ENCODE results near the gene LYST. TPM values are rescaled to one million over a fixed set of nuclear protein-coding genes. Genes with fewer than 3 reads are reported as not detected.

The LYST gene
- total and polyA plus RNA-seq, 2 of the 4 experiments (the other 2 are of a cell fraction) = 2.2 to 7.2 TPM

DNA sequence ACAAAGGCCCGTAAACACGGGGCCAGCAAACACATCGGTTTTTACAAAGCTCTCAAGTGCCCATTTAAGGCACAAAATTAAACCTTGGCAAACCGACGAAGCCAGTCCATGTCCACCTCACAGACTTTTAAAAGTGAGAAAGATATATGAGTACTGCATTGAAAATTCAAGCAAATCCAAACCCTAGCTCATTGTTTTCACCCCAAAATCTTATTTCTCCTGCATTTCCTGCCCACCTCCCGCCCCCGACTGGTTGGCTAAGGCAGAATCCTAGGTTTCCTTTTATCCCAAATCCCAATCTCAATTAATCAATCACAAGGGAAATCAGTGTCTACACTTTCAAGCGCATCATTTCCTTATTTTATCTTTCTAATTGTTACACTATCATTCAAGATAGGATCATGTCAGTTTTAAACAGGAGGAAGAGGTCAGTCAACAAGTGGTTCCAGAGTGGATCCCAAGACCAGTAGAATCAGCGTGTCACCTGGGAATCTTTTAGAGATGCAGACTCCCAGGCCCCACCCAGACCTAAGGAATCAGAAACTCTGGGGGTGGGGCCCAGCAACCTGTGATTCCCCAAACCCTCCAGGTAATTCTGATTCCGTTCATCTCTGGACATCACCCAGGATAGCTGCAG is 215.4 kb downstream of the LYST start:
- peaks cover 34% of the 10 kb centered on the region for H3K27me3 ChIP-seq (ENCODE audit: control insufficient read depth, insufficient read depth, low read length)
- H4K5ac ChIP-seq (ENCODE audit: low read depth, low read length) = no peak overlapping the region
- no peak for TF ChIP-seq RAD21 (IDR thresholded peaks at IDR 0.05; ENCODE audit: low read length)
- TF ChIP-seq, protein P1, sequence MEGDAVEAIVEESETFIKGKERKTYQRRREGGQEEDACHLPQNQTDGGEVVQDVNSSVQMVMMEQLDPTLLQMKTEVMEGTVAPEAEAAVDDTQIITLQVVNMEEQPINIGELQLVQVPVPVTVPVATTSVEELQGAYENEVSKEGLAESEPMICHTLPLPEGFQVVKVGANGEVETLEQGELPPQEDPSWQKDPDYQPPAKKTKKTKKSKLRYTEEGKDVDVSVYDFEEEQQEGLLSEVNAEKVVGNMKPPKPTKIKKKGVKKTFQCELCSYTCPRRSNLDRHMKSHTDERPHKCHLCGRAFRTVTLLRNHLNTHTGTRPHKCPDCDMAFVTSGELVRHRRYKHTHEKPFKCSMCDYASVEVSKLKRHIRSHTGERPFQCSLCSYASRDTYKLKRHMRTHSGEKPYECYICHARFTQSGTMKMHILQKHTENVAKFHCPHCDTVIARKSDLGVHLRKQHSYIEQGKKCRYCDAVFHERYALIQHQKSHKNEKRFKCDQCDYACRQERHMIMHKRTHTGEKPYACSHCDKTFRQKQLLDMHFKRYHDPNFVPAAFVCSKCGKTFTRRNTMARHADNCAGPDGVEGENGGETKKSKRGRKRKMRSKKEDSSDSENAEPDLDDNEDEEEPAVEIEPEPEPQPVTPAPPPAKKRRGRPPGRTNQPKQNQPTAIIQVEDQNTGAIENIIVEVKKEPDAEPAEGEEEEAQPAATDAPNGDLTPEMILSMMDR (conservative IDR thresholded peaks at IDR 0.05; ENCODE audit: low read depth, low read length) = no peak
- TF ChIP-seq, protein P2, sequence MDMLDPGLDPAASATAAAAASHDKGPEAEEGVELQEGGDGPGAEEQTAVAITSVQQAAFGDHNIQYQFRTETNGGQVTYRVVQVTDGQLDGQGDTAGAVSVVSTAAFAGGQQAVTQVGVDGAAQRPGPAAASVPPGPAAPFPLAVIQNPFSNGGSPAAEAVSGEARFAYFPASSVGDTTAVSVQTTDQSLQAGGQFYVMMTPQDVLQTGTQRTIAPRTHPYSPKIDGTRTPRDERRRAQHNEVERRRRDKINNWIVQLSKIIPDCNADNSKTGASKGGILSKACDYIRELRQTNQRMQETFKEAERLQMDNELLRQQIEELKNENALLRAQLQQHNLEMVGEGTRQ (IDR thresholded peaks at IDR 0.05; ENCODE audit: low read depth, low read length) = no peak
- no peak for TF ChIP-seq MXI1 (IDR thresholded peaks at IDR 0.05; ENCODE audit: borderline replicate concordance, low read depth, low read length)
- TF ChIP-seq BHLHE40 (IDR thresholded peaks at IDR 0.05; ENCODE audit: low read depth, low read length) = no peak
- no peak for TF ChIP-seq MAZ (IDR thresholded peaks at IDR 0.05; ENCODE audit: borderline replicate concordance, low read depth, low read length)
- no peak for TF ChIP-seq RCOR1 (IDR thresholded peaks at IDR 0.05; ENCODE audit: insufficient replicate concordance, low read length)
- TF ChIP-seq, protein P3, sequence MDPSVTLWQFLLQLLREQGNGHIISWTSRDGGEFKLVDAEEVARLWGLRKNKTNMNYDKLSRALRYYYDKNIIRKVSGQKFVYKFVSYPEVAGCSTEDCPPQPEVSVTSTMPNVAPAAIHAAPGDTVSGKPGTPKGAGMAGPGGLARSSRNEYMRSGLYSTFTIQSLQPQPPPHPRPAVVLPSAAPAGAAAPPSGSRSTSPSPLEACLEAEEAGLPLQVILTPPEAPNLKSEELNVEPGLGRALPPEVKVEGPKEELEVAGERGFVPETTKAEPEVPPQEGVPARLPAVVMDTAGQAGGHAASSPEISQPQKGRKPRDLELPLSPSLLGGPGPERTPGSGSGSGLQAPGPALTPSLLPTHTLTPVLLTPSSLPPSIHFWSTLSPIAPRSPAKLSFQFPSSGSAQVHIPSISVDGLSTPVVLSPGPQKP (IDR thresholded peaks at IDR 0.05; ENCODE audit: borderline replicate concordance, low read depth, low read length) = no peak
- TF ChIP-seq NFE2L2 (IDR thresholded peaks at IDR 0.05; ENCODE audit: low read depth, low read length) = no peak
- no peak for TF ChIP-seq CEBPB (IDR thresholded peaks at IDR 0.05; ENCODE audit: low read depth, low read length)
- no peak for TF ChIP-seq CHD1 (IDR thresholded peaks at IDR 0.05; ENCODE audit: low read depth, low read length)
- TF ChIP-seq MAFK (IDR thresholded peaks at IDR 0.05; ENCODE audit: low read depth, low read length) = no peak
- no peak overlapping the region for H2BK5ac ChIP-seq (ENCODE audit: low read depth, low read length, poor library complexity, severe bottlenecking)
- ChIA-PET POLR2A (ENCODE audit: unreplicated experiment) (no interaction called here), CTCF (no interaction called here)
- no TSS peak for BruUV-seq (replicated peaks)
- H4K91ac ChIP-seq (ENCODE audit: insufficient read depth, low read depth, low read length) = no peak overlapping the region
- no peaks in the 10 kb centered on the region for H3K4me1 ChIP-seq (ENCODE audit: control insufficient read depth, insufficient read depth, low read length)
- no peak overlapping the region for H3K27ac ChIP-seq (ENCODE audit: insufficient read depth, low read length)
- H3K36me3 ChIP-seq (ENCODE audit: control insufficient read depth, insufficient read depth, low read length) = no peaks in the 10 kb centered on the region
- no peak overlapping the region for H2BK15ac ChIP-seq (ENCODE audit: low read depth, low read length)
- no peaks in the 10 kb centered on the region; the same call in none of the 2 replicates for H3K9me3 ChIP-seq (ENCODE audit: control insufficient read depth, insufficient read depth, low read length)
- WGBS, 2 experiments (ENCODE audit: extremely low coverage in 2 of 2, insufficient read length in 1 of 2) = 50% methylated on average over 1 of the region's 10 CpGs; no CpG with 5 or more reads in 1 of the 2 experiments
- no peak overlapping the region for H3K9ac ChIP-seq (ENCODE audit: low read depth, low read length)
- no peak overlapping the region; the same call in 1 of the 2 replicates for H3K4me2 ChIP-seq (ENCODE audit: low read depth, low read length)
- H4K20me1 ChIP-seq (ENCODE audit: insufficient read depth, low read length) = 0 out of 2 replicates have a peak, but pooled peaks cover 3% of the 10 kb centered on the region
- H2BK120ac ChIP-seq (ENCODE audit: low read depth, low read length) = no peak overlapping the region
- dilution Hi-C loops (cut with HindIII; ENCODE audit: low sequenced_read_pairs, unreplicated experiment) = no loop called here
- H3K18ac ChIP-seq (ENCODE audit: low read depth, low read length) = no peak overlapping the region
- no peak overlapping the region for H2AK5ac ChIP-seq (ENCODE audit: low read depth, low read length)
- no peak overlapping the region for H4K8ac ChIP-seq (ENCODE audit: low read depth in 2 of 2, low read length in 2 of 2)
- H3K4me3 ChIP-seq (ENCODE audit: insufficient read depth, low read depth, low read length) = no peak overlapping the region
- in situ Hi-C loops (cut with MboI; ENCODE audit: low sequenced_read_pairs) = no loop called here
- H3K14ac ChIP-seq (replicated peaks; ENCODE audit: low read depth, low read length) = no peak overlapping the region
- DNase-seq (no peak), ATAC-seq (ENCODE audit: low read depth) (no peak)
- peak overlapping the region; percentile 75 for H2AFZ ChIP-seq (replicated peaks; ENCODE audit: low read length, poor library complexity)
- no peaks in the 10 kb centered on the region for H3K79me1 ChIP-seq (ENCODE audit: low read depth in 1 of 2, low read length in 2 of 2)
- H3K56ac ChIP-seq (ENCODE audit: extremely low read depth, insufficient read depth, low read length) = no peak overlapping the region
- no peaks in the 10 kb centered on the region for H3K9me1 ChIP-seq (ENCODE audit: insufficient read depth, low read length)
- intact Hi-C loops (cut with micrococcal nuclease) = no loop called here
- H2AK9ac ChIP-seq (replicated peaks; ENCODE audit: low read depth, low read length, poor library complexity) = no peak overlapping the region
- H3K23ac ChIP-seq (ENCODE audit: low read depth, low read length) = peak overlapping the region; percentile 0; the same call in 1 of the 2 replicates
- H2BK20ac ChIP-seq (ENCODE audit: low read depth, low read length) = no peak overlapping the region
- H3K4ac ChIP-seq (ENCODE audit: low read depth, low read length) = no peak overlapping the region

Measured in IMR-90 (cell line).